Adipocyte (in vitro differentiated cells): Measurements from ENCODE around the gene CCL5.
"Not testable (repeated sequence)": the region's sequence is repeated elsewhere in the genome, so short reads cannot be mapped to it uniquely, and the experiment has no call there.

ENCODE experiments used
- DNase-seq: peaks from one replicate; pipeline ENCODE4 v3.0.0-alpha.2; 2015; ENCODE audit warnings: low read depth
- H3K27me3 ChIP-seq: replicated peaks from 2 replicates; pipeline ENCODE4 v1.7.0; 2013; ENCODE audit warnings: mild to moderate bottlenecking, low read length, moderate library complexity; ENCODE audit not compliant: control insufficient read depth, insufficient read depth
- H3K36me3 ChIP-seq: 2 replicates; pipeline ENCODE4 v1.7.0; 2013; ENCODE audit warnings: low read length, mild to moderate bottlenecking, moderate library complexity; ENCODE audit not compliant: control insufficient read depth, insufficient read depth, severe bottlenecking
- H3K4me1 ChIP-seq: 2 replicates; pipeline ENCODE4 v1.7.0; 2013; ENCODE audit warnings: mild to moderate bottlenecking, low read length, moderate library complexity; ENCODE audit not compliant: control insufficient read depth, insufficient read depth
- H3K4me3 ChIP-seq: 2 replicates; pipeline ENCODE4 v1.7.0; 2013; ENCODE audit warnings: mild to moderate bottlenecking, low read length, moderate library complexity
- H3K9ac ChIP-seq: 2 replicates; pipeline ENCODE4 v1.7.0; 2013; ENCODE audit warnings: mild to moderate bottlenecking, low read length, moderate library complexity
- H3K9me3 ChIP-seq: 2 replicates; pipeline ENCODE4 v1.7.0; 2013; ENCODE audit warnings: mild to moderate bottlenecking, low read length, moderate library complexity; ENCODE audit not compliant: control insufficient read depth

The CCL5 gene

DNA sequence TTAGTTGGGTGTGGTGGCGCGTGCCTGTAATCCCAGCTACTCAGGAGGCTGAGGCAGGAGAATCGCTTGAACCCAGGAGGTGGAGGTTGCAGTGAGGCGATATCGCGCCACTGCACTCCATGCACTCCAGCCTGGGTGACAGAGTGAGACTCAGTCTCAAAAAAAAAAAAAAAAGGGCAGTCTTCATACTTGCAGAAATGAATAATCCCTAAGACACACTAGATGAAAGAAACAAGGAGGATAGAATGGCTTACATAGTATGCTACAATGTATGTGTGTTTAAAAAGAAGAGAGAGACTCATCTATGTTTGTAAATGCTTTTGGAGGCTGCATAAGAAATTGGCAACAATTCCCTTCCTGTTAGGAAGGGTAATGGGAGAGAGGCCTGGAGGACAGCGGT, 17.6 kb upstream of the CCL5 start:
- not testable (repeated sequence) for H3K36me3 ChIP-seq, H3K4me1 ChIP-seq, H3K4me3 ChIP-seq, H3K9me3 ChIP-seq, DNase-seq, H3K9ac ChIP-seq, H3K27me3 ChIP-seq

DNA sequence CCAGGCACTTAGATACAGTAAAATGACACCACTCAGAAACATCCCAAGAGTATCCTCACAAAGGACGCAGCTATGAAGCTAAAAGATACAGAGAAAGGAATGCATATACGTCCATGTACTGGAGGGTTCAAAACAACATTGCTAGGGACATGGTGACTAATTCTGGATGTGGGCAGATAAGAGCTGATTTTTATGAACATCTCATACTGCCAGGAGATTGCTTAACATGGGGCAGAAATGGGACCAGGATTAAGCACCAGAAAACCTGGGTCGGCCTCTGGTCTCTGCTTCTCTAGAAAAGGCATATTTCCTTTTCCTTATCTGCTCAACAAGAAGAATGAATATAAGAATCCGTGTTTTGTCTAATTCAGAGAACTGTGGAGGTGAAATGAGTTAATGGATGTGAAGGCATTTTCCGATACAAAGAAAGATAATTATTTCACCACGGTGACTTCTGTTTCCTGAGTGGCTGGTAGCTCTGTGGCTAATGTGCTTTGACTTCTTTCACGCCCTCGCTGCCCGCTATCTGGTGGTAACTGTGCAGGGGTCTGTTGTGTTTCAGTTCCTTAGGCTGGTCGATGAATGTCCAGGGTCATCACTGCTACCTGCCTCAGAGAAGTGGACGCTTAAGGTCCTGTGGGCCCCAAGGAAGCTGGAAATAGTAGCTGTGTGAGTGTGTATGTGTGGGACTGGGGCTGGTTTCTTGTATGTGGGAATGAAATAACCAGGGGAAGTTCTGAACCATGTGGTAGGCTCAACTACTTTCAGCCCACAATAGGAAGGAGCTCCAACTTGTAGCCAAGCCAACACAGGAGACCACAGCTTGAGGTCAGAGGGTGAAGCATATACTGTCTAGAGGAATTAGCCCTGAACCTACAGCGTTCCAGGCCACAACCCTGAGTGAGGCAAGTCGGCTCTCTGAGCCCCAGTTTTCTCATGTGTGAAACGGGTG, 15.8 kb upstream of the CCL5 start:
- no peaks in the 10 kb centered on the region for H3K9me3 ChIP-seq
- no peak overlapping the region for H3K4me3 ChIP-seq
- no peaks in the 10 kb centered on the region for H3K27me3 ChIP-seq
- H3K9ac ChIP-seq = no peak overlapping the region
- H3K36me3 ChIP-seq = no peaks in the 10 kb centered on the region
- H3K4me1 ChIP-seq = peaks cover 20% of the 10 kb centered on the region
- DNase-seq = peak; percentile 7

GRCh38 chr17:35894206-35894605, 14.0 kb upstream of the CCL5 start:
- Histone ChIP-seq H3K9ac (no peak overlapping the region), H3K36me3 (no peaks in the 10 kb centered on the region), H3K4me3 (no peak overlapping the region), H3K4me1 (peaks cover 31% of the 10 kb centered on the region), H3K9me3 (no peaks in the 10 kb centered on the region), H3K27me3 (no peaks in the 10 kb centered on the region)
- DNase-seq = no peak

- DNase-seq = no peak
- no peak overlapping the region for H3K9ac ChIP-seq
- H3K9me3 ChIP-seq = no peaks in the 10 kb centered on the region
- H3K36me3 ChIP-seq = no peaks in the 10 kb centered on the region
- no peak overlapping the region for H3K4me3 ChIP-seq
- peaks cover 31% of the 10 kb centered on the region for H3K4me1 ChIP-seq
- no peaks in the 10 kb centered on the region for H3K27me3 ChIP-seq
These were observed 13.6 kb upstream of the CCL5 start for GRCh38 chr17:35893751-35894150.

DNA sequence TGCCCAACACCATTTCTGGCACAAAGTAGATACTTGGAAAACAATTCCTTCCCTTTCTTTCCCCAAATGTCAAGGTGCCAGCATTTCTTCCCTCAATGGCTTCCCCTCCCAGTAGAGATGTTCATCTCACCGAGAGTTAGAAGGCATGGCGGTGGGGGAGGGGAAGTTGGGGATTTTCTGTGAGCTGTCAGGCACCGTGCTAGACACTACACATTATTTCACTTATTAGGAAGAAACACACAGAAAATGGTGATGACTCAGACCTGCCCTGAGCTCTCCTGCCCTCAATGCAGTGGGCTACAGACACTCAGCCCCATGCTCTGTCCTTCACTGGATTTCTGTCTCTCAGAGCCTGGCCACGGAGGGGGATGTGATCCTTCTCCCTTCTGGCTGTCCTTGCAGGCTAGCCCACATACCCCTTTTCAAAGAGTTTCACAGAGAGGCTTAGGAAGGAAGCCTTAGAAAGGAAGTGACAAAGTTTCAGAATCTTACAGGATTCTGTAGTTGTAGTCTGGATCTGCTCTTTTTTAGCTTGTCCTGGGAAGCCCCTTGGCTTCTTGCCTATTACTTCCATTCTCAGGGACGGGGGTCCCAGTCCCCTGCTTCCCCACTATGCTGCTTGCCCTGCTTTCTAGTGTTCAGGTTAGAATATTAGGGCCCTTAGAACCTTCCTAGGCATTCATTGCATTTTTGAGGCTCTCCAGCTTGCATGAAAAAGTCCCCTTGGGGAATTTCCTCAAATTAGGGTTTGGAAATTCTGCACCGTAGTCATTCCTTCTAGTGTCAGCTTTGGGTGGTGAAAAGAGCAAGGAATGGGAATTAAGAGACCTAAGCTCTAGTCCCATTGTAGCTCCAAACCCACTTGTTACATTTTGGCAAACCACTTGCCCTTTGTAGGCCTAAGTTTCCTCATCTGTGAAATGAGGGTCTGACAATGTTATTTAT, 12.2 kb upstream of the CCL5 start:
- Histone ChIP-seq H3K9me3 (no peaks in the 10 kb centered on the region), H3K4me1 (peaks cover 31% of the 10 kb centered on the region), H3K36me3 (no peaks in the 10 kb centered on the region), H3K4me3 (no peak overlapping the region), H3K27me3 (no peaks in the 10 kb centered on the region), H3K9ac (no peak overlapping the region)
- peak; percentile 4 for DNase-seq

- no peak for DNase-seq
- H3K9ac ChIP-seq = no peak overlapping the region
- no peaks in the 10 kb centered on the region for H3K36me3 ChIP-seq
- no peaks in the 10 kb centered on the region for H3K27me3 ChIP-seq
- H3K4me1 ChIP-seq = peaks cover 31% of the 10 kb centered on the region
- H3K9me3 ChIP-seq = no peaks in the 10 kb centered on the region
- no peak overlapping the region for H3K4me3 ChIP-seq
These were observed 11.1 kb upstream of the CCL5 start for GRCh38 chr17:35891269-35891668.

DNA sequence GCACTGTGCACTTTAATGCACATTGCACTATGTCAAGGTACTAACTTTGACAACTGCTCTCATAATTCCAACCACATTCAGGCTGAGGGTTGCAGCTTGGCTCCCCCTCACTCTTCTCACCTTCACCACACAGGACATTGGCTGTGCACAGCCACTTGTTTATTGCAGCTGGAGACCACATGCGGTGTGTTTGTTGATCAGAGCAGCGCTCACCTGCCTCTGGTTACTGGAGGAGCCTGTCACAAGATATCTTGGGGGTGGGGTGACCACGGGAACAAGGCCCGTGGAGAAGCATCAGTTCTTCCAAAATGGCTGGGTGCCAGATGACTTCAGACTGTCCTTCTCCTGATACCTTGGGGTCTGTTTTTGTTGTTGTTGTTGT, 10.6 kb upstream of the CCL5 start:
- Histone ChIP-seq H3K4me3 (no peak overlapping the region), H3K27me3 (no peaks in the 10 kb centered on the region), H3K9me3 (no peaks in the 10 kb centered on the region), H3K9ac (no peak overlapping the region), H3K36me3 (no peaks in the 10 kb centered on the region), H3K4me1 (peaks cover 31% of the 10 kb centered on the region)
- DNase-seq = no peak

GRCh38 chr17:35889818-35890773, 9.9 kb upstream of the CCL5 start:
- Histone ChIP-seq H3K36me3 (no peaks in the 10 kb centered on the region), H3K9me3 (no peaks in the 10 kb centered on the region), H3K4me1 (peaks cover 31% of the 10 kb centered on the region), H3K4me3 (no peak overlapping the region), H3K9ac (peak overlapping the region; percentile 11), H3K27me3 (no peaks in the 10 kb centered on the region)
- DNase-seq = peak; percentile 86

DNA sequence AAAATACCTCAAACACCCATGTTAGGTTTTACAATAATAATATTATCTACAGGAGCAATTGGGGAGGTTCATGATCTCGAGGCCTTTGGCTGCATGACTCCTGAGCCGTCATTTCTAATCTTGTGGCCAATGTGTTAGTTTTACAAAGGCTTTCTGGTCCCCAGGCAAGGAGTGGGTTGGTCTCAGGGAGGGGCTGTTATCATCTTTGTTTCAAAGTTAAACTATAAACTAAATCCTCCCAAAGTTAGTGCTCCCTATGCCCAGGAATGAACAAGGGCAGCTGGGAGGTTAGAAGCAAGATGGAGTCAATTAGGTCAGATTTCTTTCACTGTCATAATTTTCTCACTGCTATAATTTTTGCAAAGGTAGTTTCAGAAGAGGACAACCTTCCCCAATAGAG, 9.1 kb upstream of the CCL5 start:
- no peak for DNase-seq
- no peak overlapping the region for H3K4me3 ChIP-seq
- H3K9ac ChIP-seq = no peak overlapping the region
- no peaks in the 10 kb centered on the region for H3K27me3 ChIP-seq
- no peaks in the 10 kb centered on the region for H3K9me3 ChIP-seq
- no peaks in the 10 kb centered on the region for H3K36me3 ChIP-seq
- H3K4me1 ChIP-seq = peaks cover 31% of the 10 kb centered on the region

- Histone ChIP-seq H3K4me1 (no peaks in the 10 kb centered on the region), H3K9me3 (no peaks in the 10 kb centered on the region), H3K27me3 (peaks cover 7% of the 10 kb centered on the region), H3K9ac (no peak overlapping the region), H3K36me3 (no peaks in the 10 kb centered on the region), H3K4me3 (no peak overlapping the region)
- DNase-seq = no peak
These were observed 1.8 kb downstream of the CCL5 start for GRCh38 chr17:35878361-35878760.
